PC-3 (cell line): Measurements from ENCODE around the gene SOX5. TPM values are rescaled to one million over a fixed set of nuclear protein-coding genes. Genes with fewer than 3 reads are reported as not detected.

Experiments
- ATAC-seq: fragments of 200-7000 bp; cut with Tn5 transposase; 2 replicates; pipeline ENCODE4 v1.9.1; 2020; ENCODE audit warnings: mild to moderate bottlenecking, moderate library complexity
- BruUV-seq: library from RNA; stranded (reverse); fragments of 400-500 nt; replicated peaks from 2 replicates; lab custom pipeline; 2021; lab: Mats Ljungman, UMichigan
- CTCF ChIA-PET: fragments of 300-600 bp; sonication (Branson Sonifier 250); formaldehyde crosslinking; loops from one replicate; lab custom pipeline; 2022; ENCODE audit warnings: antibody characterized with exemption; lab: Charles Lee
- POLR2A ChIA-PET: fragments of 300-600 bp; sonication (Branson Sonifier 250); formaldehyde crosslinking; loops from one replicate; lab custom pipeline; 2022; ENCODE audit warnings: antibody characterized with exemption; ENCODE audit not compliant: unreplicated experiment; lab: Charles Lee
- DNase-seq: peaks from one replicate; pipeline ENCODE4 v3.0.0-alpha.2; 2015
- H2AFZ ChIP-seq: fragments of 300-600 bp; sonication (generic); 2 replicates; pipeline ENCODE4 v1.6.0; 2016; ENCODE audit warnings: antibody characterized with exemption, low read length
- H3F3A ChIP-seq: fragments of 300-600 bp; sonication (generic); one replicate; pipeline ENCODE4 v1.6.0; 2017; ENCODE audit warnings: antibody characterized with exemption, low read length, control low read depth, mild to moderate bottlenecking; ENCODE audit not compliant: unreplicated experiment
- H3K27ac ChIP-seq: fragments of 300-600 bp; sonication (generic); 2 replicates; pipeline ENCODE4 v1.5.1; 2016; ENCODE audit warnings: mild to moderate bottlenecking, low read length
- H3K27me3 ChIP-seq: fragments of 300-600 bp; sonication (generic); 2 replicates; pipeline ENCODE4 v1.6.1; 2016; ENCODE audit warnings: low read length, mixed read lengths
- H3K36me3 ChIP-seq: fragments of 300-600 bp; sonication (generic); 2 replicates; pipeline ENCODE4 v1.6.1; 2016; ENCODE audit warnings: low read depth, mixed run types, low read length, mixed read lengths
- H3K4me1 ChIP-seq: fragments of 300-600 bp; sonication (generic); 2 replicates; pipeline ENCODE4 v1.5.1; 2016; ENCODE audit warnings: low read length; ENCODE audit not compliant: insufficient read depth
- H3K4me2 ChIP-seq: fragments of 300-600 bp; sonication (generic); 2 replicates; pipeline ENCODE4 v1.6.0; 2016; ENCODE audit warnings: low read length
- H3K4me3 ChIP-seq: fragments of 300-600 bp; sonication (generic); 2 replicates; pipeline ENCODE4 v1.5.1; 2016; ENCODE audit warnings: mild to moderate bottlenecking, low read length, mixed read lengths
- H3K79me2 ChIP-seq: fragments of 300-600 bp; sonication (generic); 2 replicates; pipeline ENCODE4 v1.6.1; 2017; ENCODE audit warnings: low read length, mixed read lengths
- H3K9ac ChIP-seq: fragments of 300-600 bp; sonication (generic); 2 replicates; pipeline ENCODE4 v1.6.0; 2016; ENCODE audit warnings: mild to moderate bottlenecking, low read length
- H3K9me2 ChIP-seq: fragments of 300-600 bp; sonication (generic); replicated peaks from 2 replicates; pipeline ENCODE4 v1.6.1; 2016; ENCODE audit warnings: mixed run types, low read length, mixed read lengths
- H3K9me3 ChIP-seq: fragments of 300-600 bp; sonication (generic); 2 replicates; pipeline ENCODE4 v1.6.1; 2016; ENCODE audit warnings: low read length, mixed read lengths
- H4K20me1 ChIP-seq: fragments of 300-600 bp; sonication (generic); 2 replicates; pipeline ENCODE4 v1.6.1; 2016; ENCODE audit warnings: low read length, mixed read lengths
- EZH2 ChIP-seq: fragments of 300-600 bp; sonication (generic); IDR thresholded peaks from one replicate; pipeline ENCODE4 v1.6.1; 2017; ENCODE audit warnings: antibody characterized with exemption, mild to moderate bottlenecking, low read length; ENCODE audit not compliant: unreplicated experiment
- EZH2phosphoT487 ChIP-seq: fragments of 300-600 bp; sonication (generic); IDR thresholded peaks from 2 replicates; pipeline ENCODE4 v1.6.1; 2018; ENCODE audit warnings: mild to moderate bottlenecking, antibody characterized with exemption, low read length, borderline replicate concordance
- intact Hi-C: fragments of 100-400 bp; cut with micrococcal nuclease; formaldehyde crosslinking; loops from 2 replicates; pipeline ENCODE4 v1.9.0; 2023
- total RNA-seq: library from RNA; depleted of rRNA; stranded (reverse); fragments of >200 nt; gene quantifications from 2 replicates; pipeline ENCODE4 v1.2.3, GENCODE V29; 2014
- TF ChIP-seq, protein P1 (sequence below): fragments of 300-600 bp; sonication (generic); conservative IDR thresholded peaks from 2 replicates; pipeline ENCODE4 v1.5.1; 2017; ENCODE audit warnings: antibody characterized with exemption, low read depth, mild to moderate bottlenecking, low read length

Gene SOX5
- total RNA-seq, 1 experiment from 2014 or later = not detected

DNA sequence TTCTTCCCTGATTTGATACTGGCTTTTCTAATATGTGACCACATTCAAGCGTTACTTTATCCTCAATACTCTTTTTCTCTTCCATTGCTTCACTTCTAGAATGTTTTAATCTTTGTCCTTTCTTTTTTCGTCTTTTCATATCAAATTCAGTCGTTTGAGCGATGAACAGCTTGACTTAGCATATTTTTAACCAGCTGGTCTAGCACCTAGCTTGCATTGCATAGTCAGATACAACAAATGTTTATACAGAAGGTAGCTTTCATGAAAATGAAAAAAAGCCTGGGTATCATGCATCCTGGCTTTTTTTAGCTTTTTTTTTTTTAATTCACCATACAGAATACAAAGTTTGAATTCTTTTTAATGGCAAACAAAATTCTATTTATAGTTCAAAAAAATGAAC is 1.2 kb downstream of the SOX5 start:
- TF ChIP-seq EZH2 (no peak), EZH2phosphoT487 (no peak)
- TF ChIP-seq, protein P1, sequence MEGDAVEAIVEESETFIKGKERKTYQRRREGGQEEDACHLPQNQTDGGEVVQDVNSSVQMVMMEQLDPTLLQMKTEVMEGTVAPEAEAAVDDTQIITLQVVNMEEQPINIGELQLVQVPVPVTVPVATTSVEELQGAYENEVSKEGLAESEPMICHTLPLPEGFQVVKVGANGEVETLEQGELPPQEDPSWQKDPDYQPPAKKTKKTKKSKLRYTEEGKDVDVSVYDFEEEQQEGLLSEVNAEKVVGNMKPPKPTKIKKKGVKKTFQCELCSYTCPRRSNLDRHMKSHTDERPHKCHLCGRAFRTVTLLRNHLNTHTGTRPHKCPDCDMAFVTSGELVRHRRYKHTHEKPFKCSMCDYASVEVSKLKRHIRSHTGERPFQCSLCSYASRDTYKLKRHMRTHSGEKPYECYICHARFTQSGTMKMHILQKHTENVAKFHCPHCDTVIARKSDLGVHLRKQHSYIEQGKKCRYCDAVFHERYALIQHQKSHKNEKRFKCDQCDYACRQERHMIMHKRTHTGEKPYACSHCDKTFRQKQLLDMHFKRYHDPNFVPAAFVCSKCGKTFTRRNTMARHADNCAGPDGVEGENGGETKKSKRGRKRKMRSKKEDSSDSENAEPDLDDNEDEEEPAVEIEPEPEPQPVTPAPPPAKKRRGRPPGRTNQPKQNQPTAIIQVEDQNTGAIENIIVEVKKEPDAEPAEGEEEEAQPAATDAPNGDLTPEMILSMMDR = no peak
- no peak for ATAC-seq
- Histone ChIP-seq H3F3A (no peaks in the 10 kb centered on the region), H3K27ac (no peak overlapping the region), H3K4me3 (no peak overlapping the region), H3K4me2 (no peak overlapping the region), H3K27me3 (peaks cover 43% of the 10 kb centered on the region), H2AFZ (no peak overlapping the region), H3K9ac (no peak overlapping the region), H3K36me3 (no peaks in the 10 kb centered on the region), H4K20me1 (no peaks in the 10 kb centered on the region), H3K4me1 (no peaks in the 10 kb centered on the region), H3K79me2 (no peaks in the 10 kb centered on the region), H3K9me2 (no peaks in the 10 kb centered on the region), H3K9me3 (no peaks in the 10 kb centered on the region)
- ChIA-PET POLR2A (no interaction called here), CTCF (no interaction called here)
- DNase-seq = no peak
- intact Hi-C loops = no loop called here
- BruUV-seq = no TSS peak

DNA sequence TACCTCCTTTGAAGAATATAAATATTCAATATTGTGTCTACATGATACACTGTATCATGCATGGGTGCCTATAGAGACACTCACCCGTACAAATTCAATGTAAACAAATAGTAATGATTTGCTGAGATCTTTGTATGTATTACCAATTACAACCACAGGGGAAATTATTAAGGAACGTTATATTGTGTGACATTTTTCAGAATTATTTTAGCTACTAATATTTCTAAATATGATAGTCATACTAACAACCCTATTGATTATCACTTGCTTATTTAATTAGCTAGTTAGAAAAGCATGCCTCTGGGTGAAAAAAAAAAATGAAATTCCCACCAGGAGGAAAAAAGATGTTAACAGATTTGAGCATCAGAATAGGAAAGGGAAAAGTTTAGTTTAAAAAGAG is 2.1 kb downstream of the SOX5 start:
- TF ChIP-seq, protein P1 = no peak
- TF ChIP-seq EZH2phosphoT487 (no peak), EZH2 (no peak)
- CTCF ChIA-PET = no interaction called here
- POLR2A ChIA-PET = no interaction called here
- no peak overlapping the region for H2AFZ ChIP-seq
- no peaks in the 10 kb centered on the region for H3K9me3 ChIP-seq
- H3K36me3 ChIP-seq = no peaks in the 10 kb centered on the region
- peaks cover 43% of the 10 kb centered on the region for H3K27me3 ChIP-seq
- no peaks in the 10 kb centered on the region for H4K20me1 ChIP-seq
- no peaks in the 10 kb centered on the region for H3F3A ChIP-seq
- H3K4me1 ChIP-seq = no peaks in the 10 kb centered on the region
- no peak overlapping the region for H3K4me2 ChIP-seq
- intact Hi-C loops = no loop called here
- no peak for DNase-seq
- no peak overlapping the region for H3K4me3 ChIP-seq
- H3K27ac ChIP-seq = no peak overlapping the region
- ATAC-seq = no peak
- BruUV-seq = no TSS peak
- H3K9me2 ChIP-seq = no peaks in the 10 kb centered on the region
- no peak overlapping the region for H3K9ac ChIP-seq
- no peaks in the 10 kb centered on the region for H3K79me2 ChIP-seq

DNA sequence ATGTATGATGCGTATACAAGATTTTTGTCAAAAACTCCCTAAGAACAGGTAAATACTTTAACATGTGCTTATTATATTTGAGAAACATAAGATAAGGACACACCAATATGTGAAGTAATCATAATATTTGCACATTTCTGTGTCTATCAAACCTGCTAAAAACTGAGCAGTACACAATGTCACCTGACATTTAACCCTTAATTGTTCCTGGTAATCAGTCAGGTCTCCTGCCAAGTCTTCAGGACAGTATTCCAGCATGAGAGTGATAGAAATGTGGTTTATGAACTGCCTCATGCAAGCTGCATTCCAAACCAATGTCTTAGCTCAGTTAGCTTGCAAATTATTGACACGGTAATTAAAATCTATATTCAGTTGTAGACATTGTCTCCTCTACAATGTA is 4.2 kb downstream of the SOX5 start:
- Histone ChIP-seq H4K20me1 (no peaks in the 10 kb centered on the region), H3K27ac (no peak overlapping the region), H3K27me3 (peaks cover 33% of the 10 kb centered on the region), H3K4me1 (no peaks in the 10 kb centered on the region), H3K9me3 (no peaks in the 10 kb centered on the region), H2AFZ (no peak overlapping the region), H3K4me2 (no peak overlapping the region), H3K4me3 (no peak overlapping the region), H3K9me2 (no peaks in the 10 kb centered on the region), H3K36me3 (no peaks in the 10 kb centered on the region), H3F3A (no peaks in the 10 kb centered on the region), H3K79me2 (no peaks in the 10 kb centered on the region), H3K9ac (no peak overlapping the region)
- ChIA-PET POLR2A (no interaction called here), CTCF (no interaction called here)
- DNase-seq (no peak), ATAC-seq (no peak)
- no TSS peak for BruUV-seq
- no peak for TF ChIP-seq EZH2
- no peak for TF ChIP-seq EZH2phosphoT487
- TF ChIP-seq, protein P1 = no peak
- intact Hi-C loops = no loop called here
